ENCODE measurements around the gene SLC6A9. TPM values are rescaled to one million over a fixed set of nuclear protein-coding genes. Genes with fewer than 3 reads are reported as not detected.

Gene SLC6A9
- total and polyA plus RNA-seq, 2 donors from 2014 or later: 2.0 to 12.6 TPM

DNA sequence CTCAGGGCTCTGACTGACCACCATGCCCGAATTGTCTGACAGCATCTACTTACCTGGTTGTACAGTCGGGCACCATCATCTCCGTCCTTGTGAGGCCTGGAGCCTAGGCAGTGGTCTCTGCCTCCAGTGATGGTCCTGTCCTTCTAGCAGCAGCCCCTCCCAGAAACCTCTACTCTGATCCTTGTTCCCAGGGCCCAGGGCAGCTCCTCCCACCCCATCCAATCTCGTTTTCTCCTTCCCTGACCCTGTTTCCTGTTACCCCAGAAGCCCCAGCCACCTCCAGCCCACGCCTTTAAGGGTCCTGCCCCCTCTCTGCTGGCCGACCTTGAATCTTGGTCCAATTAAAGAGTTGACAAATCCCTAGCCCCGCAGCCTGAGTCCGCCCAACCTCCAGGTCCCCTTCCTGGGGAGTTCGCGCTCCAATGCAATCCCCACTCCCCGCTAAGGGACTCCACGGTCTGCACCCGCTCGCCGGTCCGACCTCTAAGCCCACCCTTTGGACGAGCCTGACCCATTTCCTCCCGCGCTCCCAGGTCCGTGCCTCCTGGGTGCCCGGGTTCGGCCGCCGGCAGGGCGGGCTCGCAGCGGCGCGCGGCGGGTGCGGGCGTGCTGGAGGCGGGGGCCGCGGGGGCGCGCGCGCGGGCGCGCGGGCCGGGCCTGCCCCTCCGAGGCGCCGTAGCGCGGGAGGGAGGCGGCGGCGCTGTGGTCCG is 52.6 kb downstream of the SLC6A9 start, which contains the start of gene B4GALT2:
Gene B4GALT2, plus strand, starts transcription at position 660 of the 710 bp plus-strand sequence. CDS start 1,951 bp downstream, outside the sequence.
- Histone ChIP-seq H3K4me3 (ENCODE audit: low read length in 3 of 3) (peak within 1 kb of the TSS; percentile 53 to 57 (median 54)), H3K9ac (ENCODE audit: low read length in 3 of 3) (peak within 1 kb of the TSS in 2 of 3 donors; percentile 3 to 46), H3K27me3 (ENCODE audit: control insufficient read depth, insufficient read depth, low read length) (no peaks in the 10 kb centered on the region), H3K4me1 (ENCODE audit: control insufficient read depth in 2 of 3, insufficient read depth in 2 of 3, low read depth in 1 of 3, low read length in 3 of 3) (peaks cover 0 to 37% (median 7%) of the 10 kb centered on the region in 3 donors), H3K36me3 (ENCODE audit: control insufficient read depth in 2 of 3, insufficient read depth in 3 of 3, low read length in 3 of 3) (peaks cover 4 to 26% (median 5%) of the 10 kb centered on the region in 3 donors), H3K9me3 (ENCODE audit: control insufficient read depth in 2 of 3, insufficient read depth in 1 of 3, low read length in 3 of 3) (no peaks in the 10 kb centered on the region), H3K27ac (ENCODE audit: low read depth in 2 of 2, low read length in 2 of 2) (no peak within 1 kb of the TSS)
- TF ChIP-seq CTCF (IDR thresholded peaks at IDR 0.05; ENCODE audit: borderline replicate concordance, extremely low read depth, insufficient read depth): no peak
- no peak for FAIRE-seq
- DNase-seq: peak in 4 of 5 donors; percentile 30 to 72 (median 52)
- intact Hi-C loops (cut with DNase I): no loop called here

- H3K36me3 ChIP-seq (ENCODE audit: control insufficient read depth in 2 of 3, insufficient read depth in 3 of 3, low read length in 3 of 3): peaks cover 4 to 26% (median 5%) of the 10 kb centered on the region in 3 donors
- H3K9ac ChIP-seq (ENCODE audit: low read length in 3 of 3): no peak overlapping the region
- H3K27ac ChIP-seq (ENCODE audit: low read depth in 2 of 2, low read length in 2 of 2): no peak overlapping the region
- H3K9me3 ChIP-seq (ENCODE audit: control insufficient read depth in 2 of 3, insufficient read depth in 1 of 3, low read length in 3 of 3): no peaks in the 10 kb centered on the region
- no peak for FAIRE-seq
- TF ChIP-seq CTCF (IDR thresholded peaks at IDR 0.05; ENCODE audit: borderline replicate concordance, extremely low read depth, insufficient read depth): no peak
- intact Hi-C loops (cut with DNase I): no loop called here
- peak overlapping the region in 2 of 3 donors; percentile 22 to 57 for H3K4me3 ChIP-seq (ENCODE audit: low read length in 3 of 3)
- no peak for DNase-seq
- peaks cover 0 to 37% (median 7%) of the 10 kb centered on the region in 3 donors for H3K4me1 ChIP-seq (ENCODE audit: control insufficient read depth in 2 of 3, insufficient read depth in 2 of 3, low read depth in 1 of 3, low read length in 3 of 3)
- no peaks in the 10 kb centered on the region for H3K27me3 ChIP-seq (ENCODE audit: control insufficient read depth, insufficient read depth, low read length)
Observed at GRCh38 chr1:43978264-43978550, 53.1 kb downstream of the SLC6A9 start.

GRCh38 chr1:43977376-43978263 is 53.6 kb downstream of the SLC6A9 start:
- no peak overlapping the region for H3K27ac ChIP-seq (ENCODE audit: low read depth in 2 of 2, low read length in 2 of 2)

More at GRCh38 chr1:43977376-43978263, 53.6 kb downstream of the SLC6A9 start:
- Histone ChIP-seq H3K36me3 (ENCODE audit: control insufficient read depth in 2 of 3, insufficient read depth in 3 of 3, low read length in 3 of 3) (peaks cover 4 to 26% (median 5%) of the 10 kb centered on the region in 3 donors), H3K4me1 (ENCODE audit: control insufficient read depth in 2 of 3, insufficient read depth in 2 of 3, low read depth in 1 of 3, low read length in 3 of 3) (peaks cover 0 to 37% (median 7%) of the 10 kb centered on the region in 3 donors), H3K27me3 (ENCODE audit: control insufficient read depth, insufficient read depth, low read length) (no peaks in the 10 kb centered on the region), H3K9me3 (ENCODE audit: control insufficient read depth in 2 of 3, insufficient read depth in 1 of 3, low read length in 3 of 3) (no peaks in the 10 kb centered on the region), H3K9ac (ENCODE audit: low read length in 3 of 3) (no peak overlapping the region), H3K4me3 (ENCODE audit: low read length in 3 of 3) (peak overlapping the region in 1 of 3 donors; percentile 18)
- intact Hi-C loops (cut with DNase I): no loop called here
- no peak for FAIRE-seq
- no peak for DNase-seq
- TF ChIP-seq CTCF (IDR thresholded peaks at IDR 0.05; ENCODE audit: borderline replicate concordance, extremely low read depth, insufficient read depth): no peak

All from kidney (tissue), 14 donors.